ENCODE results near the gene SELENON.

SELENON gene

GRCh38 chr1:25771221-25772114 is 28.5 kb upstream of the SELENON start (continued):
- TF ChIP-seq, protein P1, sequence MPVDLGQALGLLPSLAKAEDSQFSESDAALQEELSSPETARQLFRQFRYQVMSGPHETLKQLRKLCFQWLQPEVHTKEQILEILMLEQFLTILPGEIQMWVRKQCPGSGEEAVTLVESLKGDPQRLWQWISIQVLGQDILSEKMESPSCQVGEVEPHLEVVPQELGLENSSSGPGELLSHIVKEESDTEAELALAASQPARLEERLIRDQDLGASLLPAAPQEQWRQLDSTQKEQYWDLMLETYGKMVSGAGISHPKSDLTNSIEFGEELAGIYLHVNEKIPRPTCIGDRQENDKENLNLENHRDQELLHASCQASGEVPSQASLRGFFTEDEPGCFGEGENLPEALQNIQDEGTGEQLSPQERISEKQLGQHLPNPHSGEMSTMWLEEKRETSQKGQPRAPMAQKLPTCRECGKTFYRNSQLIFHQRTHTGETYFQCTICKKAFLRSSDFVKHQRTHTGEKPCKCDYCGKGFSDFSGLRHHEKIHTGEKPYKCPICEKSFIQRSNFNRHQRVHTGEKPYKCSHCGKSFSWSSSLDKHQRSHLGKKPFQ (tag by site-specific recombination; IDR thresholded peaks at IDR 0.05): no peak
- peak; percentile 51; the same call in 1 of the 2 replicates for TF ChIP-seq ZNF10 (tag by site-specific recombination; IDR thresholded peaks at IDR 0.05)
- TF ChIP-seq ZNF350 (tag by site-specific recombination; IDR thresholded peaks at IDR 0.05): no peak
- no peak for TF ChIP-seq ZNF707 (tag by site-specific recombination; IDR thresholded peaks at IDR 0.05)
- TF ChIP-seq FEZF1 (tag by site-specific recombination; IDR thresholded peaks at IDR 0.05): peak; percentile 90
- peak; percentile 62; the same call in 1 of the 2 replicates for TF ChIP-seq ZNF600 (tag by site-specific recombination; IDR thresholded peaks at IDR 0.05)
- peak; percentile 71; the same call in 1 of the 2 replicates for TF ChIP-seq MEIS1 (CRISPR knock-in tag; IDR thresholded peaks at IDR 0.05; ENCODE audit: borderline replicate concordance)
- no peak for TF ChIP-seq SCRT2 (tag by site-specific recombination; IDR thresholded peaks at IDR 0.05)
- peak; percentile 62; the same call in 1 of the 2 replicates for TF ChIP-seq ZSCAN30 (tag by site-specific recombination; IDR thresholded peaks at IDR 0.05)
- no peak for TF ChIP-seq ZNF701 (tag by site-specific recombination; IDR thresholded peaks at IDR 0.05)
- TF ChIP-seq, protein P2, sequence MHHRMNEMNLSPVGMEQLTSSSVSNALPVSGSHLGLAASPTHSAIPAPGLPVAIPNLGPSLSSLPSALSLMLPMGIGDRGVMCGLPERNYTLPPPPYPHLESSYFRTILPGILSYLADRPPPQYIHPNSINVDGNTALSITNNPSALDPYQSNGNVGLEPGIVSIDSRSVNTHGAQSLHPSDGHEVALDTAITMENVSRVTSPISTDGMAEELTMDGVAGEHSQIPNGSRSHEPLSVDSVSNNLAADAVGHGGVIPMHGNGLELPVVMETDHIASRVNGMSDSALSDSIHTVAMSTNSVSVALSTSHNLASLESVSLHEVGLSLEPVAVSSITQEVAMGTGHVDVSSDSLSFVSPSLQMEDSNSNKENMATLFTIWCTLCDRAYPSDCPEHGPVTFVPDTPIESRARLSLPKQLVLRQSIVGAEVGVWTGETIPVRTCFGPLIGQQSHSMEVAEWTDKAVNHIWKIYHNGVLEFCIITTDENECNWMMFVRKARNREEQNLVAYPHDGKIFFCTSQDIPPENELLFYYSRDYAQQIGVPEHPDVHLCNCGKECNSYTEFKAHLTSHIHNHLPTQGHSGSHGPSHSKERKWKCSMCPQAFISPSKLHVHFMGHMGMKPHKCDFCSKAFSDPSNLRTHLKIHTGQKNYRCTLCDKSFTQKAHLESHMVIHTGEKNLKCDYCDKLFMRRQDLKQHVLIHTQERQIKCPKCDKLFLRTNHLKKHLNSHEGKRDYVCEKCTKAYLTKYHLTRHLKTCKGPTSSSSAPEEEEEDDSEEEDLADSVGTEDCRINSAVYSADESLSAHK (tag by site-specific recombination; IDR thresholded peaks at IDR 0.05): peak; percentile 49
- no peak for TF ChIP-seq BCL6B (tag by site-specific recombination; IDR thresholded peaks at IDR 0.05)
- TF ChIP-seq WT1 (tag by site-specific recombination; IDR thresholded peaks at IDR 0.05): peak; percentile 88
- peak; percentile 88 for TF ChIP-seq GFI1B (tag by site-specific recombination; IDR thresholded peaks at IDR 0.05)
- no peak for TF ChIP-seq ZNF830 (tag by site-specific recombination; IDR thresholded peaks at IDR 0.05; ENCODE audit: low read depth)
- TF ChIP-seq, protein P3, sequence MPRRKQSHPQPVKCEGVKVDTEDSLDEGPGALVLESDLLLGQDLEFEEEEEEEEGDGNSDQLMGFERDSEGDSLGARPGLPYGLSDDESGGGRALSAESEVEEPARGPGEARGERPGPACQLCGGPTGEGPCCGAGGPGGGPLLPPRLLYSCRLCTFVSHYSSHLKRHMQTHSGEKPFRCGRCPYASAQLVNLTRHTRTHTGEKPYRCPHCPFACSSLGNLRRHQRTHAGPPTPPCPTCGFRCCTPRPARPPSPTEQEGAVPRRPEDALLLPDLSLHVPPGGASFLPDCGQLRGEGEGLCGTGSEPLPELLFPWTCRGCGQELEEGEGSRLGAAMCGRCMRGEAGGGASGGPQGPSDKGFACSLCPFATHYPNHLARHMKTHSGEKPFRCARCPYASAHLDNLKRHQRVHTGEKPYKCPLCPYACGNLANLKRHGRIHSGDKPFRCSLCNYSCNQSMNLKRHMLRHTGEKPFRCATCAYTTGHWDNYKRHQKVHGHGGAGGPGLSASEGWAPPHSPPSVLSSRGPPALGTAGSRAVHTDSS (tag by site-specific recombination; IDR thresholded peaks at IDR 0.05): no peak
- TF ChIP-seq ZNF423 (tag by site-specific recombination; IDR thresholded peaks at IDR 0.05): 0 out of 2 replicates have a peak, but pooled peaks have one; percentile 19
- TF ChIP-seq ZNF585B (tag by site-specific recombination; IDR thresholded peaks at IDR 0.05): no peak
- no peak for TF ChIP-seq ZNF529 (tag by site-specific recombination; IDR thresholded peaks at IDR 0.05; ENCODE audit: insufficient replicate concordance)
- TF ChIP-seq ZNF501 (tag by site-specific recombination; IDR thresholded peaks at IDR 0.05): no peak; the same call in 1 of the 2 replicates
- 0 out of 2 replicates have a peak, but pooled peaks have one; percentile 42 for TF ChIP-seq ZNF580 (tag by site-specific recombination; IDR thresholded peaks at IDR 0.05)
- TF ChIP-seq, protein P4, sequence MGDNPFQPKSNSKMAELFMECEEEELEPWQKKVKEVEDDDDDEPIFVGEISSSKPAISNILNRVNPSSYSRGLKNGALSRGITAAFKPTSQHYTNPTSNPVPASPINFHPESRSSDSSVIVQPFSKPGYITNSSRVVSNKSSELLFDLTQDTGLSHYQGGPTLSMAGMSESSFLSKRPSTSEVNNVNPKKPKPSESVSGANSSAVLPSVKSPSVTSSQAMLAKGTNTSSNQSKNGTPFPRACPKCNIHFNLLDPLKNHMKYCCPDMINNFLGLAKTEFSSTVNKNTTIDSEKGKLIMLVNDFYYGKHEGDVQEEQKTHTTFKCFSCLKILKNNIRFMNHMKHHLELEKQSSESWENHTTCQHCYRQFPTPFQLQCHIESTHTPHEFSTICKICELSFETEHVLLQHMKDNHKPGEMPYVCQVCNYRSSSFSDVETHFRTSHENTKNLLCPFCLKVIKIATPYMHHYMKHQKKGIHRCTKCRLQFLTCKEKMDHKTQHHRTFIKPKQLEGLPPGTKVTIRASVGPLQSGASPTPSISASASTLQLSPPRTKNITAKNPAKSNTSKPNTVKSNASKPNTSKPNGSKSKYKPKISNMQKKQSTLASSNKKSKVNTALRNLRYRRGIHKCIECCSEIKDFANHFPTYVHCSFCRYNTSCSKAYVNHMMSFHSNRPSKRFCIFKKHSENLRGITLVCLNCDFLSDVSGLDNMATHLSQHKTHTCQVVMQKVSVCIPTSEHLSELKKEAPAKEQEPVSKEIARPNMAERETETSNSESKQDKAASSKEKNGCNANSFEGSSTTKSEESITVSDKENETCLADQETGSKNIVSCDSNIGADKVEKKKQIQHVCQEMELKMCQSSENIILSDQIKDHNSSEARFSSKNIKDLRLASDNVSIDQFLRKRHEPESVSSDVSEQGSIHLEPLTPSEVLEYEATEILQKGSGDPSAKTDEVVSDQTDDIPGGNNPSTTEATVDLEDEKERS (tag by site-specific recombination; IDR thresholded peaks at IDR 0.05): no peak
- no peak for TF ChIP-seq ZNF202 (tag by site-specific recombination; IDR thresholded peaks at IDR 0.05; ENCODE audit: borderline replicate concordance)
- TF ChIP-seq MYNN (tag by site-specific recombination; IDR thresholded peaks at IDR 0.05; ENCODE audit: borderline replicate concordance): no peak
- TF ChIP-seq ZNF488 (tag by site-specific recombination; IDR thresholded peaks at IDR 0.05): 0 out of 2 replicates have a peak, but pooled peaks have one; percentile 29
- TF ChIP-seq ZBTB8A (tag by site-specific recombination; IDR thresholded peaks at IDR 0.05): peak; percentile 59
- no peak for TF ChIP-seq YY2 (tag by site-specific recombination; IDR thresholded peaks at IDR 0.05)
- TF ChIP-seq BCL11A (tag by site-specific recombination; IDR thresholded peaks at IDR 0.05; ENCODE audit: low read depth): no peak

Measured in HEK293 (cell line).